Activated naive CD8-positive, alpha-beta T cell treated with anti-CD3 and anti-CD28 coated beads, Interleukin-2, amount 10 ng/mL, durations not matched to agents 7 days and 5 days (primary cell): ENCODE data around the gene TM9SF3. TPM values are rescaled to one million over a fixed set of nuclear protein-coding genes. Genes with fewer than 3 reads are reported as not detected.

Experiments used
- ATAC-seq: fragments of 150-1000 bp; cut with Tn5 transposase; one replicate; pipeline ENCODE4 v1.10.0; 2021; ENCODE audit warnings: low read depth, moderate library complexity
- POLR2A ChIA-PET: fragments of 350-600 bp; sonication (Branson Sonifier 250); formaldehyde crosslinking; loops from one replicate; lab custom pipeline; 2021; ENCODE audit warnings: antibody characterized with exemption; lab: Charles Lee
- DNase-seq: peaks from one replicate; pipeline ENCODE4 v3.0.0; 2021
- H3K27ac Mint-ChIP-seq: one replicate; pipeline ENCODE4 v1.8.0; 2022; ENCODE audit warnings: mild to moderate bottlenecking, mixed read lengths
- H3K27me3 Mint-ChIP-seq: one replicate; pipeline ENCODE4 v1.8.0; 2022; ENCODE audit warnings: mild to moderate bottlenecking, moderate library complexity, mixed read lengths
- H3K36me3 Mint-ChIP-seq: one replicate; pipeline ENCODE4 v1.8.0; 2021; ENCODE audit warnings: mild to moderate bottlenecking, mixed read lengths
- H3K4me1 Mint-ChIP-seq: one replicate; pipeline ENCODE4 v1.8.0; 2021; ENCODE audit warnings: mixed read lengths
- H3K4me3 Mint-ChIP-seq: one replicate; pipeline ENCODE4 v1.8.0; 2022; ENCODE audit warnings: mild to moderate bottlenecking, moderate library complexity, mixed read lengths
- H3K9me3 Mint-ChIP-seq: one replicate; pipeline ENCODE4 v1.8.0; 2021; ENCODE audit warnings: mixed read lengths
- total RNA-seq, 2 experiments: library from RNA; stranded (reverse); gene quantifications; one replicate each; pipeline ENCODE4 v1.2.3, GENCODE V29; 2021

The TM9SF3 gene
- total RNA-seq, 2 experiments from 2014 or later = 72.9 to 75.2 TPM

GRCh38 chr10:96507044-96507443 is 79.8 kb downstream of the TM9SF3 start:
- ATAC-seq (no peak), DNase-seq (no peak)
- Mint-ChIP-seq H3K4me1 (peaks cover 1% of the 10 kb centered on the region), H3K9me3 (no peaks in the 10 kb centered on the region), H3K4me3 (no peak overlapping the region), H3K36me3 (no peaks in the 10 kb centered on the region), H3K27ac (no peak overlapping the region), H3K27me3 (peaks cover 23% of the 10 kb centered on the region)
- POLR2A ChIA-PET = no interaction called here

GRCh38 chr10:96505150-96506136 is 81.4 kb downstream of the TM9SF3 start:
- Mint-ChIP-seq H3K27ac (no peak overlapping the region), H3K4me1 (no peaks in the 10 kb centered on the region), H3K36me3 (no peaks in the 10 kb centered on the region), H3K9me3 (no peaks in the 10 kb centered on the region), H3K27me3 (peaks cover 9% of the 10 kb centered on the region), H3K4me3 (no peak overlapping the region)
- no peak for DNase-seq
- POLR2A ChIA-PET = no interaction called here
- no peak for ATAC-seq

- peaks cover 2% of the 10 kb centered on the region for H3K27me3 Mint-ChIP-seq
- POLR2A ChIA-PET = no interaction called here
- no peaks in the 10 kb centered on the region for H3K9me3 Mint-ChIP-seq
- no peak overlapping the region for H3K4me3 Mint-ChIP-seq
- H3K36me3 Mint-ChIP-seq = no peaks in the 10 kb centered on the region
- DNase-seq (no peak), ATAC-seq (no peak)
- no peaks in the 10 kb centered on the region for H3K4me1 Mint-ChIP-seq
- H3K27ac Mint-ChIP-seq = no peak overlapping the region
Observed at GRCh38 chr10:96502561-96503282, 84.1 kb downstream of the TM9SF3 start.

GRCh38 chr10:96501985-96502384 is 84.8 kb downstream of the TM9SF3 start:
- H3K27ac Mint-ChIP-seq = no peak overlapping the region
- POLR2A ChIA-PET = no interaction called here
- no peaks in the 10 kb centered on the region for H3K4me1 Mint-ChIP-seq
- no peaks in the 10 kb centered on the region for H3K9me3 Mint-ChIP-seq
- H3K27me3 Mint-ChIP-seq = peaks cover 4% of the 10 kb centered on the region
- no peaks in the 10 kb centered on the region for H3K36me3 Mint-ChIP-seq
- DNase-seq (no peak), ATAC-seq (no peak)
- no peak overlapping the region for H3K4me3 Mint-ChIP-seq

GRCh38 chr10:96500519-96500918 is 86.3 kb downstream of the TM9SF3 start:
- H3K9me3 Mint-ChIP-seq = no peaks in the 10 kb centered on the region
- no peak overlapping the region for H3K4me3 Mint-ChIP-seq
- no peak for DNase-seq
- H3K36me3 Mint-ChIP-seq = no peaks in the 10 kb centered on the region
- H3K27ac Mint-ChIP-seq = no peak overlapping the region
- H3K4me1 Mint-ChIP-seq = no peaks in the 10 kb centered on the region
- H3K27me3 Mint-ChIP-seq = peaks cover 6% of the 10 kb centered on the region
- no peak for ATAC-seq
- POLR2A ChIA-PET = no interaction called here

- peaks cover 7% of the 10 kb centered on the region for H3K27me3 Mint-ChIP-seq
- ATAC-seq (no peak), DNase-seq (no peak)
- POLR2A ChIA-PET = no interaction called here
- H3K4me1 Mint-ChIP-seq = no peaks in the 10 kb centered on the region
- H3K36me3 Mint-ChIP-seq = no peaks in the 10 kb centered on the region
- no peak overlapping the region for H3K27ac Mint-ChIP-seq
- no peaks in the 10 kb centered on the region for H3K9me3 Mint-ChIP-seq
- no peak overlapping the region for H3K4me3 Mint-ChIP-seq
Observed at GRCh38 chr10:96500050-96500449, 86.8 kb downstream of the TM9SF3 start.

- H3K4me1 Mint-ChIP-seq = no peaks in the 10 kb centered on the region
- no peak for ATAC-seq
- H3K27me3 Mint-ChIP-seq = peaks cover 11% of the 10 kb centered on the region
- H3K36me3 Mint-ChIP-seq = no peaks in the 10 kb centered on the region
- POLR2A ChIA-PET = no interaction called here
- DNase-seq = no peak
- H3K9me3 Mint-ChIP-seq = no peaks in the 10 kb centered on the region
- H3K27ac Mint-ChIP-seq = no peak overlapping the region
- H3K4me3 Mint-ChIP-seq = no peak overlapping the region
Observed at GRCh38 chr10:96497391-96497790, 89.4 kb downstream of the TM9SF3 start.

- DNase-seq = no peak
- Mint-ChIP-seq H3K36me3 (no peaks in the 10 kb centered on the region), H3K27me3 (peaks cover 11% of the 10 kb centered on the region), H3K4me1 (no peaks in the 10 kb centered on the region), H3K9me3 (no peaks in the 10 kb centered on the region), H3K4me3 (no peak overlapping the region), H3K27ac (no peak overlapping the region)
- POLR2A ChIA-PET = no interaction called here
- ATAC-seq = no peak
Observed at GRCh38 chr10:96496281-96496925, 90.4 kb downstream of the TM9SF3 start.

- POLR2A ChIA-PET = no interaction called here
- Mint-ChIP-seq H3K4me3 (no peak overlapping the region), H3K27me3 (peaks cover 9% of the 10 kb centered on the region), H3K9me3 (no peaks in the 10 kb centered on the region), H3K36me3 (no peaks in the 10 kb centered on the region), H3K4me1 (no peaks in the 10 kb centered on the region), H3K27ac (no peak overlapping the region)
- DNase-seq = no peak
- no peak for ATAC-seq
Observed at GRCh38 chr10:96495544-96495943, 91.3 kb downstream of the TM9SF3 start.

GRCh38 chr10:96494694-96495093 is 92.1 kb downstream of the TM9SF3 start:
- peaks cover 9% of the 10 kb centered on the region for H3K27me3 Mint-ChIP-seq
- no peaks in the 10 kb centered on the region for H3K36me3 Mint-ChIP-seq
- no peak for ATAC-seq
- H3K9me3 Mint-ChIP-seq = no peaks in the 10 kb centered on the region
- POLR2A ChIA-PET = no interaction called here
- no peak overlapping the region for H3K4me3 Mint-ChIP-seq
- no peak for DNase-seq
- H3K27ac Mint-ChIP-seq = no peak overlapping the region
- no peaks in the 10 kb centered on the region for H3K4me1 Mint-ChIP-seq

GRCh38 chr10:96493871-96494525 is 92.8 kb downstream of the TM9SF3 start:
- no peaks in the 10 kb centered on the region for H3K36me3 Mint-ChIP-seq
- no peaks in the 10 kb centered on the region for H3K4me1 Mint-ChIP-seq
- no peak overlapping the region for H3K27ac Mint-ChIP-seq
- H3K9me3 Mint-ChIP-seq = no peaks in the 10 kb centered on the region
- peaks cover 12% of the 10 kb centered on the region for H3K27me3 Mint-ChIP-seq
- POLR2A ChIA-PET = no interaction called here
- no peak overlapping the region for H3K4me3 Mint-ChIP-seq
- DNase-seq (no peak), ATAC-seq (no peak)

- no peak overlapping the region for H3K4me3 Mint-ChIP-seq
Observed at GRCh38 chr10:96493254-96493653, 93.6 kb downstream of the TM9SF3 start.

GRCh38 chr10:96491303-96491702 is 95.5 kb downstream of the TM9SF3 start:
- ATAC-seq = no peak

More at GRCh38 chr10:96493254-96493653, 93.6 kb downstream of the TM9SF3 start:
- H3K36me3 Mint-ChIP-seq = no peaks in the 10 kb centered on the region
- no peaks in the 10 kb centered on the region for H3K9me3 Mint-ChIP-seq
- peaks cover 12% of the 10 kb centered on the region for H3K27me3 Mint-ChIP-seq
- no peaks in the 10 kb centered on the region for H3K4me1 Mint-ChIP-seq
- ATAC-seq (no peak), DNase-seq (no peak)
- POLR2A ChIA-PET = no interaction called here
- no peak overlapping the region for H3K27ac Mint-ChIP-seq

More at GRCh38 chr10:96491303-96491702, 95.5 kb downstream of the TM9SF3 start:
- Mint-ChIP-seq H3K36me3 (no peaks in the 10 kb centered on the region), H3K27ac (no peak overlapping the region), H3K9me3 (no peaks in the 10 kb centered on the region), H3K27me3 (peaks cover 12% of the 10 kb centered on the region), H3K4me1 (no peaks in the 10 kb centered on the region), H3K4me3 (no peak overlapping the region)
- DNase-seq = no peak
- POLR2A ChIA-PET = interaction anchor here (0.6 kb wide), 1 partner anchor 295 kb away, joined by 3 read pairs; no protein-coding TSS in a partner anchor
